Measurements from ENCODE around the gene PILRB. TPM values are rescaled to one million over a fixed set of nuclear protein-coding genes. Genes with fewer than 3 reads are reported as not detected.

PILRB gene
- polyA plus RNA-seq, 1 donor from 2014 or later: 222 TPM

GRCh38 chr7:100387695-100388094, 29.8 kb downstream of the PILRB start:
- H3K27me3 ChIP-seq (ENCODE audit: insufficient read depth, low read depth, low read length): no peaks in the 10 kb centered on the region
- no peaks in the 10 kb centered on the region for H3K9me2 ChIP-seq (ENCODE audit: insufficient read depth, low read length)
- no peak overlapping the region for H3K9ac ChIP-seq (ENCODE audit: low read length)
- H3F3A ChIP-seq (ENCODE audit: insufficient read depth, low read length, poor library complexity, severe bottlenecking): no peaks in the 10 kb centered on the region
- H3K79me2 ChIP-seq (replicated peaks; ENCODE audit: insufficient read depth, low read length): no peaks in the 10 kb centered on the region
- H3K4me3 ChIP-seq (ENCODE audit: low read length): no peak overlapping the region
- no peaks in the 10 kb centered on the region for H4K20me1 ChIP-seq (ENCODE audit: insufficient read depth)
- no peaks in the 10 kb centered on the region for H3K9me3 ChIP-seq (ENCODE audit: low read length)
- H3K36me3 ChIP-seq (ENCODE audit: insufficient read depth, low read length): no peaks in the 10 kb centered on the region
- H3K4me2 ChIP-seq (ENCODE audit: low read length): no peak overlapping the region
- no peak overlapping the region for H3K27ac ChIP-seq (ENCODE audit: low read length)
- no peak overlapping the region for H2AFZ ChIP-seq (ENCODE audit: low read depth, low read length)
- TF ChIP-seq TAF1 (IDR thresholded peaks at IDR 0.05; ENCODE audit: low read depth): no peak
- no peak for TF ChIP-seq EP300 (conservative IDR thresholded peaks at IDR 0.05; ENCODE audit: poor library complexity, severe bottlenecking)
- TF ChIP-seq EZH2 (IDR thresholded peaks at IDR 0.05; ENCODE audit: borderline replicate concordance, insufficient read depth, low read length, poor library complexity, severe bottlenecking): no peak
- no peak for TF ChIP-seq SMC3 (conservative IDR thresholded peaks at IDR 0.05; ENCODE audit: poor library complexity)
- no peak for TF ChIP-seq RAD21 (conservative IDR thresholded peaks at IDR 0.05)
- TF ChIP-seq POLR2AphosphoS5 (IDR thresholded peaks at IDR 0.05): no peak
- TF ChIP-seq, protein P1, sequence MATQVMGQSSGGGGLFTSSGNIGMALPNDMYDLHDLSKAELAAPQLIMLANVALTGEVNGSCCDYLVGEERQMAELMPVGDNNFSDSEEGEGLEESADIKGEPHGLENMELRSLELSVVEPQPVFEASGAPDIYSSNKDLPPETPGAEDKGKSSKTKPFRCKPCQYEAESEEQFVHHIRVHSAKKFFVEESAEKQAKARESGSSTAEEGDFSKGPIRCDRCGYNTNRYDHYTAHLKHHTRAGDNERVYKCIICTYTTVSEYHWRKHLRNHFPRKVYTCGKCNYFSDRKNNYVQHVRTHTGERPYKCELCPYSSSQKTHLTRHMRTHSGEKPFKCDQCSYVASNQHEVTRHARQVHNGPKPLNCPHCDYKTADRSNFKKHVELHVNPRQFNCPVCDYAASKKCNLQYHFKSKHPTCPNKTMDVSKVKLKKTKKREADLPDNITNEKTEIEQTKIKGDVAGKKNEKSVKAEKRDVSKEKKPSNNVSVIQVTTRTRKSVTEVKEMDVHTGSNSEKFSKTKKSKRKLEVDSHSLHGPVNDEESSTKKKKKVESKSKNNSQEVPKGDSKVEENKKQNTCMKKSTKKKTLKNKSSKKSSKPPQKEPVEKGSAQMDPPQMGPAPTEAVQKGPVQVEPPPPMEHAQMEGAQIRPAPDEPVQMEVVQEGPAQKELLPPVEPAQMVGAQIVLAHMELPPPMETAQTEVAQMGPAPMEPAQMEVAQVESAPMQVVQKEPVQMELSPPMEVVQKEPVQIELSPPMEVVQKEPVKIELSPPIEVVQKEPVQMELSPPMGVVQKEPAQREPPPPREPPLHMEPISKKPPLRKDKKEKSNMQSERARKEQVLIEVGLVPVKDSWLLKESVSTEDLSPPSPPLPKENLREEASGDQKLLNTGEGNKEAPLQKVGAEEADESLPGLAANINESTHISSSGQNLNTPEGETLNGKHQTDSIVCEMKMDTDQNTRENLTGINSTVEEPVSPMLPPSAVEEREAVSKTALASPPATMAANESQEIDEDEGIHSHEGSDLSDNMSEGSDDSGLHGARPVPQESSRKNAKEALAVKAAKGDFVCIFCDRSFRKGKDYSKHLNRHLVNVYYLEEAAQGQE (IDR thresholded peaks at IDR 0.05; ENCODE audit: borderline replicate concordance): no peak
- TF ChIP-seq CTCF (IDR thresholded peaks at IDR 0.05; ENCODE audit: poor library complexity, severe bottlenecking): no peak
- TF ChIP-seq MXI1 (conservative IDR thresholded peaks at IDR 0.05; ENCODE audit: poor library complexity, severe bottlenecking): no peak

GRCh38 chr7:100389437-100390088, 31.6 kb downstream of the PILRB start:
- H3K9ac ChIP-seq (ENCODE audit: low read length): no peak overlapping the region
- H3K4me2 ChIP-seq (ENCODE audit: low read length): no peak overlapping the region
- H3K4me3 ChIP-seq (ENCODE audit: low read length): no peak overlapping the region
- H3F3A ChIP-seq (ENCODE audit: insufficient read depth, low read length, poor library complexity, severe bottlenecking): no peaks in the 10 kb centered on the region
- H3K36me3 ChIP-seq (ENCODE audit: insufficient read depth, low read length): no peaks in the 10 kb centered on the region
- no peaks in the 10 kb centered on the region for H3K79me2 ChIP-seq (replicated peaks; ENCODE audit: insufficient read depth, low read length)
- no peaks in the 10 kb centered on the region for H4K20me1 ChIP-seq (ENCODE audit: insufficient read depth)
- no peaks in the 10 kb centered on the region for H3K9me2 ChIP-seq (ENCODE audit: insufficient read depth, low read length)
- no peak overlapping the region for H3K27ac ChIP-seq (ENCODE audit: low read length)
- H3K27me3 ChIP-seq (ENCODE audit: insufficient read depth, low read depth, low read length): no peaks in the 10 kb centered on the region
- TF ChIP-seq RAD21 (conservative IDR thresholded peaks at IDR 0.05) (no peak), CTCF (IDR thresholded peaks at IDR 0.05; ENCODE audit: poor library complexity, severe bottlenecking) (no peak), POLR2AphosphoS5 (IDR thresholded peaks at IDR 0.05) (no peak), MXI1 (conservative IDR thresholded peaks at IDR 0.05; ENCODE audit: poor library complexity, severe bottlenecking) (no peak), EZH2 (IDR thresholded peaks at IDR 0.05; ENCODE audit: borderline replicate concordance, insufficient read depth, low read length, poor library complexity, severe bottlenecking) (no peak), EP300 (conservative IDR thresholded peaks at IDR 0.05; ENCODE audit: poor library complexity, severe bottlenecking) (no peak), SMC3 (conservative IDR thresholded peaks at IDR 0.05; ENCODE audit: poor library complexity) (no peak), TAF1 (IDR thresholded peaks at IDR 0.05; ENCODE audit: low read depth) (no peak)
- TF ChIP-seq, protein P1 (IDR thresholded peaks at IDR 0.05; ENCODE audit: borderline replicate concordance): no peak
- no peaks in the 10 kb centered on the region for H3K9me3 ChIP-seq (ENCODE audit: low read length)
- no peak overlapping the region for H2AFZ ChIP-seq (ENCODE audit: low read depth, low read length)

Measured in neural cell (in vitro differentiated cells).